Upper lobe of right lung (tissue), 1 donor: Measurements from ENCODE around the gene KLHL30. TPM values are rescaled to one million over a fixed set of nuclear protein-coding genes. Genes with fewer than 3 reads are reported as not detected.

Source experiments
- ATAC-seq: fragments of 200-7000 bp; cut with Tn5 transposase; one replicate; pipeline ENCODE4 v1.9.1; 2020; ENCODE audit warnings: mild to moderate bottlenecking, moderate library complexity
- DNase-seq: peaks from one replicate; pipeline ENCODE4 v3.0.0-alpha.2; 2020
- H3K27ac ChIP-seq: fragments of 200-600 bp; one replicate; pipeline ENCODE4 v1.8.0; 2022
- H3K27me3 ChIP-seq: fragments of 200-600 bp; one replicate; pipeline ENCODE4 v1.8.0; 2022; ENCODE audit warnings: mild to moderate bottlenecking
- H3K36me3 ChIP-seq: fragments of 200-600 bp; one replicate; pipeline ENCODE4 v1.8.0; 2022
- H3K4me1 ChIP-seq: fragments of 200-600 bp; one replicate; pipeline ENCODE4 v1.8.0; 2022
- H3K4me3 ChIP-seq: fragments of 200-600 bp; one replicate; pipeline ENCODE4 v1.8.0; 2022; ENCODE audit warnings: mild to moderate bottlenecking
- H3K9me3 ChIP-seq: fragments of 200-600 bp; one replicate; pipeline ENCODE4 v1.8.0; 2022
- intact Hi-C: fragments of 100-400 bp; cut with DNase I; formaldehyde crosslinking; loops from one replicate; pipeline ENCODE4 v1.11.0; 2022
- total RNA-seq: library from RNA; stranded (reverse); fragmentation: NEBNext Ultra II Directional; extraction: Animal tissue kit (Norgen Biotek cat#: 25700); gene quantifications from one replicate; pipeline ENCODE4 v1.2.1, GENCODE V29; 2021
- TF ChIP-seq, protein P1 (sequence below): fragments of 200-600 bp; IDR thresholded peaks from one replicate; pipeline ENCODE4 v1.8.0; 2022; ENCODE audit warnings: antibody characterized with exemption
- donor health status: DM: no; HTN: yes; CAD: no; lungs with severe emphysema.

KLHL30 gene
- total RNA-seq, 1 donor from 2014 or later: 0.90 TPM

DNA sequence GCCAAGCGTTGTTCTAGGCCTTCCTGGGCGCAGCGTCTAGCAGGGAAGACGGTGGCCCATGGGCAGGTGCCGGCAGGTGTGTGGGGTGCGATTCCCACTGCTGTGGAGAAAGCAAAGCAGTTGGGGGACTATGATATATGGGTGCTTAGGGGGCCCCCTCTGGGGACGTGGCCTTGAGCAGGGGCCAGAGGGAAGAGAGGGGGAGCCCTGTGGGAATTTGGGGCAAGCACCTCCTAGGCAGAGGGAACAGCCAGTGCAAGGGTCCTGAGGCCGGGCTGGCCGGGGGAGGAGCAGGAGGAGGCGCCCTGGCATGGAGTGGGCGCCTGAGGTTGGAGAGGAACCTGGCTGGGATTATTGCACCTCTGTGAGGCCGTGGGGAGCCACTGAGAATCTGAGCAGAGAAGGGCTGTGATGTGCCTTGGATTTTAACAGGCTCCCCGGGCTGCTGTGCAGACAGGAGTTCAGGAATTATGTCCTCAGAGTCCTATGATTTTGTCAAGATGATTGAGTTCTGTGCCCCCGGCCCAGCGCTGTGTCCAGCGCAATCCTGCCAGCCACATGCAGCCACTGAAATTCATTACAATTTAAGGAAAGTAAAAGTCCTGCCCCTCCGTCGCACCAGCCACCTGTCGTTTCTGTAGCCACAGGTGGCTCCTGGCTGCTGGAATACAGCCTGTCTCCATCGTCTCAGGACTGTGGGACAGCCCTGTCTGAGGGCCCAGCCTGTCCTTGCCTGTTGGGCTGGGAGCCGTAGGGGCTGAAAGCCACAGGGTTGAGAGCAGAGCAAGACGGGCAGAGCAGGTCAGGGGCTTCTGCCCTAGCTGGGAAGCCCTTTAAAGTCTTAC lies 9.1 kb upstream of the KLHL30 start:
- Histone ChIP-seq H3K36me3 (no peaks in the 10 kb centered on the region), H3K27me3 (no peaks in the 10 kb centered on the region), H3K4me3 (no peak overlapping the region), H3K4me1 (no peaks in the 10 kb centered on the region), H3K9me3 (no peaks in the 10 kb centered on the region), H3K27ac (no peak overlapping the region)
- TF ChIP-seq, protein P1, sequence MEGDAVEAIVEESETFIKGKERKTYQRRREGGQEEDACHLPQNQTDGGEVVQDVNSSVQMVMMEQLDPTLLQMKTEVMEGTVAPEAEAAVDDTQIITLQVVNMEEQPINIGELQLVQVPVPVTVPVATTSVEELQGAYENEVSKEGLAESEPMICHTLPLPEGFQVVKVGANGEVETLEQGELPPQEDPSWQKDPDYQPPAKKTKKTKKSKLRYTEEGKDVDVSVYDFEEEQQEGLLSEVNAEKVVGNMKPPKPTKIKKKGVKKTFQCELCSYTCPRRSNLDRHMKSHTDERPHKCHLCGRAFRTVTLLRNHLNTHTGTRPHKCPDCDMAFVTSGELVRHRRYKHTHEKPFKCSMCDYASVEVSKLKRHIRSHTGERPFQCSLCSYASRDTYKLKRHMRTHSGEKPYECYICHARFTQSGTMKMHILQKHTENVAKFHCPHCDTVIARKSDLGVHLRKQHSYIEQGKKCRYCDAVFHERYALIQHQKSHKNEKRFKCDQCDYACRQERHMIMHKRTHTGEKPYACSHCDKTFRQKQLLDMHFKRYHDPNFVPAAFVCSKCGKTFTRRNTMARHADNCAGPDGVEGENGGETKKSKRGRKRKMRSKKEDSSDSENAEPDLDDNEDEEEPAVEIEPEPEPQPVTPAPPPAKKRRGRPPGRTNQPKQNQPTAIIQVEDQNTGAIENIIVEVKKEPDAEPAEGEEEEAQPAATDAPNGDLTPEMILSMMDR: no peak
- intact Hi-C loops: no loop called here
- DNase-seq (no peak), ATAC-seq (no peak)

DNA sequence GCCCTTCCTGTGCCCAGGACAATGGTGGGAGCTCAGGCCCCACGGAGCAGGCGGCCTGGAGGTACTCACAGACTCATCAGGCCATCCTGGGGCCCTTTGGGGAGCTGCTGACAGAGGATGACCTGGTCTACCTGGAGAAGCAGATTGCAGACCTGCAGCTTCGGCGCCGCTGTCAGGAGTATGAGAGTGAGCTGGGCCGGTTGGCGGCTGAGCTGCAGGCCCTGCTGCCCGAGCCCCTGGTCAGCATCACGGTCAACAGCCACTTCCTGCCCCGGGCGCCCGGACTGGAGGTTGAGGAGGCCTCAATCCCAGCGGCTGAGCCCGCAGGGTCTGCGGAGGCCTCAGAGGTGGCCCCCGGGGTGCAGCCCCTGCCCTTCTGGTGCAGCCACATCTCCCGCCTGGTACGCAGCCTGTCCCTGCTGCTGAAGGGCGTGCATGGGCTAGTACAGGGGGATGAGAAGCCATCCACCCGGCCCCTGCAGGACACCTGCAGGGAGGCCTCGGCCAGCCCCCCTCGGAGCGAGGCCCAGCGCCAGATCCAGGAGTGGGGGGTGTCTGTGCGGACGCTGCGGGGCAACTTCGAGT lies 8.3 kb upstream of the KLHL30 start:
- Histone ChIP-seq H3K27me3 (no peaks in the 10 kb centered on the region), H3K27ac (no peak overlapping the region), H3K4me3 (no peak overlapping the region), H3K9me3 (no peaks in the 10 kb centered on the region), H3K36me3 (no peaks in the 10 kb centered on the region), H3K4me1 (no peaks in the 10 kb centered on the region)
- TF ChIP-seq, protein P1: no peak
- DNase-seq (no peak), ATAC-seq (no peak)
- intact Hi-C loops: no loop called here

DNA sequence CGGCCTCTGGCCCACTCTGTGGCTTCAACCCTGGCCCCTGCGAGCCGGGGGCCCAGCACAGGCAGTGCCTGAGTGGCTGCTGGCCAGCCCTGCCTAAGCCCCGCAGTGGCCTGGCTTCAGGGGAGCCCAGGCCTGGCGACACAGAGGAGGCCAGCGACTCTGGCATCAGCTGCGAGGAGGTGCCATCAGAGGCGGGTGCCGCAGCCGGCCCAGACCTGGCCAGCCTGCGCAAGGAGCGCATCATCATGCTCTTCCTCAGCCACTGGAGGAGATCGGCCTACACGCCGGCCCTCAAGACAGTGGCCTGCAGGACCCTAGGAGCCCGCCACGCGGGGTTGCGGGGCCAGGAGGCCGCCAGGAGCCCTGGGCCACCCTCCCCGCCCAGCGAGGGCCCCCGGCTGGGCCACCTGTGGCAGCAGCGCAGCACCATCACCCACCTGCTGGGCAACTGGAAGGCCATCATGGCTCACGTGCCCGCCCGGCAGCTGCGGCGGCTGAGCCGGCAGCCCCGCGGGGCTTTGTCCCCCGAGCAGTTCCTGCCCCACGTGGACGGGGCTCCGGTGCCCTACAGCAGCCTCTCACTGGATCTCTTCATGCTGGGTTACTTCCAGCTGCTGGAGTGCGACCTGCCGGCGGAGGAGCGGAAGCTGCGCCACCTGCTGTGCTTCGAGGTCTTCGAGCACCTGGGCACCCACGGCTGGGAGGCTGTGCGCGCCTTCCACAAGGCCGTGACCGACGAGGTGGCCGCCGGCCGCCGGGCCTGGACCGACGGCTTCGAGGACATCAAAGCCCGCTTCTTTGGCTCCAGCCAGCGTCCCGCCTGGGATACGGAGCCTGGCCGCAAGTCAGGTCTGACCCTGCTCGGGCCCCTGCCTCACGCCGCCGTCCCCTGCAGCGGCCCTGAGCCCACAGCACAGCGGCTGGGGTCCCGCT lies 7.5 kb upstream of the KLHL30 start:
- no peaks in the 10 kb centered on the region for H3K36me3 ChIP-seq
- no peak for DNase-seq
- ATAC-seq: no peak

DNA sequence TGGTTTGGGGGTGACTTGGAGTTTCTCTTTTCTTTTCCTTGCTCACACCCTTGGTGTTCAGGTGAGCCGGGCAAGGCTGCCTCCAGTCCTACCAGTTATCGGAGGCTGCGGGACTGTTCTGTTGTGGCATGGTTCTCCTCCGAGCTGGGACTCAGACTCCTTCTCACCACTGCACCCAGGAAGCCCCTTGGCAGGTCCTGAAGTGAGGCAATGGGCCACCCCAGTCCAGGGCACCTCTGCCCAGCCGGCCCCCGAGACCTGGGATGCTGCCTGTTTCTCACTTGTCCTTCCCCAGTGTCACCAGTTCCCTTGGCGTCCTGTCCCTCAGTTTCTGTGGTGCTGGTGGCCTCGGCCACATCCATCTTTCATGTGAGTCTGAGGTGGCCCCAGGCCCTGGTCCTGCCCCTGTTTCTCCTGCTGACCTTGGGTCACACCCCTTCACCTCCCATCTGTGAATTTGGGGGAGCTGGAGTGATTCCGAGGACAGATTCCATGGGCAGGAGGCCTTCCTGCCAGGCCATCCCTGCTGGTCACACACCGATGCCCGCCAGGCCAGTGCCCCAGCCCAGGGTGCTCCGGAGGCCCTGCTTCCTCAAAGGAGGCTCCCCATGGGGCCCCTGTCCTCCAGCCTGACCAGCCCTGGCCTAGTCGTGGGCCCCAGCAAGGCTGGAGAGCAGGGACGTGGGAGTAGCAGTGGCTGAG lies 6.6 kb upstream of the KLHL30 start:
- TF ChIP-seq, protein P1: no peak
- DNase-seq: no peak

More for the DNA sequence above, 7.5 kb upstream of the KLHL30 start:
- no peak overlapping the region for H3K4me3 ChIP-seq
- intact Hi-C loops: no loop called here
- H3K27ac ChIP-seq: no peak overlapping the region
- no peaks in the 10 kb centered on the region for H3K4me1 ChIP-seq
- TF ChIP-seq, protein P1: no peak
- no peaks in the 10 kb centered on the region for H3K9me3 ChIP-seq
- H3K27me3 ChIP-seq: no peaks in the 10 kb centered on the region

More for the DNA sequence above, 6.6 kb upstream of the KLHL30 start:
- no peaks in the 10 kb centered on the region for H3K4me1 ChIP-seq
- H3K4me3 ChIP-seq: no peak overlapping the region
- no peaks in the 10 kb centered on the region for H3K36me3 ChIP-seq
- H3K27me3 ChIP-seq: no peaks in the 10 kb centered on the region
- H3K27ac ChIP-seq: no peak overlapping the region
- ATAC-seq: no peak
- intact Hi-C loops: no loop called here
- no peaks in the 10 kb centered on the region for H3K9me3 ChIP-seq
